Chondrocyte (in vitro differentiated cells): ENCODE results near the gene ITGB8. TPM values are rescaled to one million over a fixed set of nuclear protein-coding genes. Genes with fewer than 3 reads are reported as not detected.

Experiments used
- DNase-seq: peaks from one replicate; pipeline ENCODE4 v3.0.0; 2021; ENCODE audit warnings: mixed read lengths, low spot score
- H3K27ac Mint-ChIP-seq: one replicate; pipeline ENCODE4 v1.8.0; 2021; ENCODE audit warnings: mild to moderate bottlenecking, moderate library complexity, mixed read lengths; ENCODE audit not compliant: unreplicated experiment
- H3K27me3 Mint-ChIP-seq: 2 replicates; pipeline ENCODE4 v1.8.0; 2021; ENCODE audit warnings: low read depth, mixed read lengths
- H3K36me3 Mint-ChIP-seq: 2 replicates; pipeline ENCODE4 v1.8.0; 2021; ENCODE audit warnings: low read depth, mixed read lengths
- H3K4me1 Mint-ChIP-seq: 2 replicates; pipeline ENCODE4 v1.8.0; 2021; ENCODE audit warnings: low read depth, mild to moderate bottlenecking, mixed read lengths
- H3K4me3 Mint-ChIP-seq: one replicate; pipeline ENCODE4 v1.8.0; 2021; ENCODE audit warnings: mild to moderate bottlenecking, moderate library complexity, mixed read lengths; ENCODE audit not compliant: unreplicated experiment
- H3K9me3 Mint-ChIP-seq: 2 replicates; pipeline ENCODE4 v1.8.0; 2021; ENCODE audit warnings: low read depth, mixed read lengths
- CTCF ChIP-seq: fragments of 200-600 bp; sonication (generic); IDR thresholded peaks from 2 replicates; pipeline ENCODE4 v1.5.0; 2021; ENCODE audit warnings: antibody characterized with exemption, mild to moderate bottlenecking, moderate library complexity
- total RNA-seq: library from RNA; stranded (reverse); gene quantifications from 3 replicates; pipeline ENCODE4 v1.2.1, GENCODE V29; 2021

ITGB8 gene
- total RNA-seq, 1 donor from 2014 or later = 0.40 TPM

GRCh38 chr7:20395511-20395910 lies 64.8 kb downstream of the ITGB8 start:
- Mint-ChIP-seq H3K27ac (no peak overlapping the region), H3K4me1 (peaks cover 6% of the 10 kb centered on the region)

GRCh38 chr7:20399521-20399920 lies 68.8 kb downstream of the ITGB8 start:
- Mint-ChIP-seq H3K4me3 (no peak overlapping the region), H3K27me3 (no peaks in the 10 kb centered on the region), H3K4me1 (peaks cover 7% of the 10 kb centered on the region), H3K9me3 (no peaks in the 10 kb centered on the region), H3K36me3 (no peaks in the 10 kb centered on the region), H3K27ac (no peak overlapping the region)
- DNase-seq = no peak
- TF ChIP-seq CTCF = no peak

More at GRCh38 chr7:20395511-20395910, 64.8 kb downstream of the ITGB8 start:
- DNase-seq = no peak
- Mint-ChIP-seq H3K27me3 (no peaks in the 10 kb centered on the region), H3K9me3 (no peaks in the 10 kb centered on the region), H3K36me3 (no peaks in the 10 kb centered on the region), H3K4me3 (no peak overlapping the region)
- TF ChIP-seq CTCF = no peak

GRCh38 chr7:20401861-20402746 lies 71.4 kb downstream of the ITGB8 start:
- H3K4me3 Mint-ChIP-seq = no peak overlapping the region
- no peak for DNase-seq
- TF ChIP-seq CTCF = no peak

GRCh38 chr7:20402747-20403230 lies 72.1 kb downstream of the ITGB8 start:
- Mint-ChIP-seq H3K27ac (no peak overlapping the region), H3K9me3 (no peaks in the 10 kb centered on the region), H3K4me3 (no peak overlapping the region), H3K36me3 (no peaks in the 10 kb centered on the region), H3K27me3 (no peaks in the 10 kb centered on the region), H3K4me1 (peaks cover 7% of the 10 kb centered on the region)
- DNase-seq = no peak
- TF ChIP-seq CTCF = peak; percentile 85

More at GRCh38 chr7:20401861-20402746, 71.4 kb downstream of the ITGB8 start:
- H3K9me3 Mint-ChIP-seq = no peaks in the 10 kb centered on the region
- H3K27ac Mint-ChIP-seq = no peak overlapping the region
- H3K36me3 Mint-ChIP-seq = no peaks in the 10 kb centered on the region
- H3K27me3 Mint-ChIP-seq = no peaks in the 10 kb centered on the region
- H3K4me1 Mint-ChIP-seq = peaks cover 7% of the 10 kb centered on the region

GRCh38 chr7:20403331-20403730 lies 72.6 kb downstream of the ITGB8 start:
- Mint-ChIP-seq H3K27ac (no peak overlapping the region), H3K36me3 (no peaks in the 10 kb centered on the region), H3K27me3 (no peaks in the 10 kb centered on the region), H3K4me1 (peaks cover 7% of the 10 kb centered on the region), H3K9me3 (no peaks in the 10 kb centered on the region), H3K4me3 (no peak overlapping the region)
- DNase-seq = no peak
- TF ChIP-seq CTCF = no peak
